ENCODE measurements around the gene GAK.

Gene GAK

GRCh38 chr4:891747-892146, 40.4 kb downstream of the GAK start:
- DNase-seq: peak; percentile 29
- peak; percentile 56 for ATAC-seq (ENCODE audit: insufficient read depth, low read depth)
- peaks cover 89% of the 10 kb centered on the region for H3K36me3 ChIP-seq (ENCODE audit: insufficient read depth, low read length)
- H3K4me2 ChIP-seq (ENCODE audit: insufficient read depth, low read length): no peak overlapping the region
- TF ChIP-seq CTCF (IDR thresholded peaks at IDR 0.05; ENCODE audit: borderline replicate concordance, extremely low read depth, low read length, poor library complexity, severe bottlenecking): peak; percentile 51
- no peak for TF ChIP-seq EZH2 (IDR thresholded peaks at IDR 0.05; ENCODE audit: borderline replicate concordance, low read depth, low read length, severe bottlenecking)
- H3K79me2 ChIP-seq (ENCODE audit: insufficient read depth, low read length): no peaks in the 10 kb centered on the region
- peaks cover 26% of the 10 kb centered on the region for H4K20me1 ChIP-seq (ENCODE audit: insufficient read depth, low read length)
- no peak overlapping the region for H3K4me3 ChIP-seq (ENCODE audit: low read depth in 1 of 2, low read length in 2 of 2)
- no peaks in the 10 kb centered on the region for H3K9me3 ChIP-seq (ENCODE audit: insufficient read depth, low read length, severe bottlenecking)
- H3K9ac ChIP-seq (ENCODE audit: low read depth, low read length): no peak overlapping the region
- H3K4me1 ChIP-seq (ENCODE audit: insufficient read depth, low read length): no peaks in the 10 kb centered on the region
- H2AFZ ChIP-seq (ENCODE audit: low read depth, low read length): no peak overlapping the region
- no peaks in the 10 kb centered on the region for H3K27me3 ChIP-seq (ENCODE audit: insufficient read depth, low read length, poor library complexity)
- no peak overlapping the region for H3K27ac ChIP-seq (ENCODE audit: low read length)

DNA sequence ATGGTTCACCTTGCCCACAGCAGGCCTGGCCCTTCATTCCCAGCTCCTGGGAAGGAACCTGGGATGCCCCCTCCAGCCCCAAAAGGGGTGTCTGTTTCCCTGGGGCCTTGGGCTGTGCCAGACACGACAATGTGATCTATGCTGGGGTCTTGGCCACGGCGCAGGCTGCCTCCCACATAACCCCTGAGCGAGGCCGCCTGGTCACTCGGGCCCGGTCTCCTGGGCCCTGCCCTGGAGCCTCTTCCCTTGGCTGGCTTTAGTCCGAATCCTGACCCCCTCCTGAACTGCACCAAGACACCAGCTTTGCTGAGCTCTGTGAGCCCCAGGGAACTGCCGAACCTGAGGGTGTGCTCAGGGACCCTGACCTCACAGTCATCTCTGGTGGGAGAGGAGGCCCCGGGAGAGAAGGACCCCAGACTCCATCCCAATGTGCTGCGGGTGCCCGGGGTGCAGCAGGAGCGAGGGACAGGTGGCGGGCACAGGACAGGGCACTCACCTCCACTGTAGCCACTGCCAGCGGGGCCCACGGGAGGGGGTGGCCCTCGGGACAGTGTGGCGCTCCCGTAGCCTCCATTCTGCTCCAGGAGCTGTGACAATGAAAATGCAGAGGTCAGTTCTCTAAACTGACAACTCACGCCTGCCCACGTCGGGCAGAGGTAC, 42.0 kb downstream of the GAK start:
- Histone ChIP-seq H3K9me3 (ENCODE audit: insufficient read depth, low read length, severe bottlenecking) (no peaks in the 10 kb centered on the region), H3K27me3 (ENCODE audit: insufficient read depth, low read length, poor library complexity) (no peaks in the 10 kb centered on the region), H2AFZ (ENCODE audit: low read depth, low read length) (no peak overlapping the region), H3K9ac (ENCODE audit: low read depth, low read length) (no peak overlapping the region), H4K20me1 (ENCODE audit: insufficient read depth, low read length) (peaks cover 27% of the 10 kb centered on the region), H3K27ac (ENCODE audit: low read length) (no peak overlapping the region), H3K79me2 (ENCODE audit: insufficient read depth, low read length) (no peaks in the 10 kb centered on the region), H3K4me1 (ENCODE audit: insufficient read depth, low read length) (no peaks in the 10 kb centered on the region), H3K4me3 (ENCODE audit: low read depth in 1 of 2, low read length in 2 of 2) (no peak overlapping the region), H3K4me2 (ENCODE audit: insufficient read depth, low read length) (no peak overlapping the region), H3K36me3 (ENCODE audit: insufficient read depth, low read length) (peaks cover 87% of the 10 kb centered on the region)
- ATAC-seq (ENCODE audit: insufficient read depth, low read depth) (no peak), DNase-seq (no peak)
- TF ChIP-seq EZH2 (IDR thresholded peaks at IDR 0.05; ENCODE audit: borderline replicate concordance, low read depth, low read length, severe bottlenecking): no peak
- TF ChIP-seq CTCF (IDR thresholded peaks at IDR 0.05; ENCODE audit: borderline replicate concordance, extremely low read depth, low read length, poor library complexity, severe bottlenecking): no peak

- H4K20me1 ChIP-seq (ENCODE audit: insufficient read depth, low read length): peaks cover 24% of the 10 kb centered on the region
- DNase-seq: no peak
- no peaks in the 10 kb centered on the region for H3K4me1 ChIP-seq (ENCODE audit: insufficient read depth, low read length)
- H3K9ac ChIP-seq (ENCODE audit: low read depth, low read length): no peak overlapping the region
- H3K4me2 ChIP-seq (ENCODE audit: insufficient read depth, low read length): no peak overlapping the region
- H2AFZ ChIP-seq (ENCODE audit: low read depth, low read length): no peak overlapping the region
- H3K27me3 ChIP-seq (ENCODE audit: insufficient read depth, low read length, poor library complexity): no peaks in the 10 kb centered on the region
- H3K4me3 ChIP-seq (ENCODE audit: low read depth in 1 of 2, low read length in 2 of 2): no peak overlapping the region
- no peak overlapping the region for H3K27ac ChIP-seq (ENCODE audit: low read length)
- TF ChIP-seq EZH2 (IDR thresholded peaks at IDR 0.05; ENCODE audit: borderline replicate concordance, low read depth, low read length, severe bottlenecking) (no peak), CTCF (IDR thresholded peaks at IDR 0.05; ENCODE audit: borderline replicate concordance, extremely low read depth, low read length, poor library complexity, severe bottlenecking) (no peak)
- H3K79me2 ChIP-seq (ENCODE audit: insufficient read depth, low read length): no peaks in the 10 kb centered on the region
- no peaks in the 10 kb centered on the region for H3K9me3 ChIP-seq (ENCODE audit: insufficient read depth, low read length, severe bottlenecking)
- H3K36me3 ChIP-seq (ENCODE audit: insufficient read depth, low read length): peaks cover 91% of the 10 kb centered on the region
- ATAC-seq (ENCODE audit: insufficient read depth, low read depth): no peak
Measured at GRCh38 chr4:889516-889915, 42.6 kb downstream of the GAK start.
